Measurements from ENCODE around the gene DZIP1L.

The DZIP1L gene

GRCh38 chr3:138114431-138114918 lies 933 bp downstream of the DZIP1L start:
- no peak for TF ChIP-seq FOXP2 (optimal IDR thresholded peaks at IDR 0.05; ENCODE audit: borderline replicate concordance, extremely low read depth, extremely low read length, insufficient read depth)
- TF ChIP-seq REST (IDR thresholded peaks at IDR 0.05; ENCODE audit: insufficient read depth in 1 of 2, low read depth in 2 of 2, low read length in 2 of 2) = no peak
- TF ChIP-seq SIN3A (IDR thresholded peaks at IDR 0.05; ENCODE audit: borderline replicate concordance, insufficient read depth, low read length) = no peak
- no peak for TF ChIP-seq TAF1 (IDR thresholded peaks at IDR 0.05; ENCODE audit: borderline replicate concordance, insufficient read depth, low read length)
- TF ChIP-seq POLR2AphosphoS5 (IDR thresholded peaks at IDR 0.05; ENCODE audit: low read depth, low read length) = no peak

- no peak for TF ChIP-seq TAF1 (IDR thresholded peaks at IDR 0.05; ENCODE audit: borderline replicate concordance, insufficient read depth, low read length)
- TF ChIP-seq REST (IDR thresholded peaks at IDR 0.05; ENCODE audit: insufficient read depth in 1 of 2, low read depth in 2 of 2, low read length in 2 of 2) = no peak
- no peak for TF ChIP-seq FOXP2 (optimal IDR thresholded peaks at IDR 0.05; ENCODE audit: borderline replicate concordance, extremely low read depth, extremely low read length, insufficient read depth)
- no peak for TF ChIP-seq SIN3A (IDR thresholded peaks at IDR 0.05; ENCODE audit: borderline replicate concordance, insufficient read depth, low read length)
- TF ChIP-seq POLR2AphosphoS5 (IDR thresholded peaks at IDR 0.05; ENCODE audit: low read depth, low read length) = no peak
These were observed 2.1 kb downstream of the DZIP1L start for GRCh38 chr3:138113326-138113725.

- TF ChIP-seq REST (IDR thresholded peaks at IDR 0.05; ENCODE audit: insufficient read depth in 1 of 2, low read depth in 2 of 2, low read length in 2 of 2) = no peak
- TF ChIP-seq SIN3A (IDR thresholded peaks at IDR 0.05; ENCODE audit: borderline replicate concordance, insufficient read depth, low read length) = no peak
- TF ChIP-seq FOXP2 (optimal IDR thresholded peaks at IDR 0.05; ENCODE audit: borderline replicate concordance, extremely low read depth, extremely low read length, insufficient read depth) = no peak
- TF ChIP-seq POLR2AphosphoS5 (IDR thresholded peaks at IDR 0.05; ENCODE audit: low read depth, low read length) = no peak
- TF ChIP-seq TAF1 (IDR thresholded peaks at IDR 0.05; ENCODE audit: borderline replicate concordance, insufficient read depth, low read length) = no peak
These were observed 3.0 kb downstream of the DZIP1L start for GRCh38 chr3:138112362-138112761.

GRCh38 chr3:138105598-138105997 lies 9.8 kb downstream of the DZIP1L start:
- TF ChIP-seq POLR2AphosphoS5 (IDR thresholded peaks at IDR 0.05; ENCODE audit: low read depth, low read length) (no peak), SIN3A (IDR thresholded peaks at IDR 0.05; ENCODE audit: borderline replicate concordance, insufficient read depth, low read length) (no peak), FOXP2 (optimal IDR thresholded peaks at IDR 0.05; ENCODE audit: borderline replicate concordance, extremely low read depth, extremely low read length, insufficient read depth) (no peak), REST (IDR thresholded peaks at IDR 0.05; ENCODE audit: insufficient read depth in 1 of 2, low read depth in 2 of 2, low read length in 2 of 2) (no peak), TAF1 (IDR thresholded peaks at IDR 0.05; ENCODE audit: borderline replicate concordance, insufficient read depth, low read length) (no peak)

- TF ChIP-seq REST (IDR thresholded peaks at IDR 0.05; ENCODE audit: insufficient read depth in 1 of 2, low read depth in 2 of 2, low read length in 2 of 2) = no peak
- no peak for TF ChIP-seq POLR2AphosphoS5 (IDR thresholded peaks at IDR 0.05; ENCODE audit: low read depth, low read length)
- TF ChIP-seq FOXP2 (optimal IDR thresholded peaks at IDR 0.05; ENCODE audit: borderline replicate concordance, extremely low read depth, extremely low read length, insufficient read depth) = no peak
- TF ChIP-seq SIN3A (IDR thresholded peaks at IDR 0.05; ENCODE audit: borderline replicate concordance, insufficient read depth, low read length) = no peak
- TF ChIP-seq TAF1 (IDR thresholded peaks at IDR 0.05; ENCODE audit: borderline replicate concordance, insufficient read depth, low read length) = no peak
These were observed 11.9 kb downstream of the DZIP1L start for GRCh38 chr3:138103466-138103865.
